Measurements from ENCODE around the gene LHX3. TPM values are rescaled to one million over a fixed set of nuclear protein-coding genes. Genes with fewer than 3 reads are reported as not detected.
"Not testable (repeated sequence)": the region's sequence is repeated elsewhere in the genome, so short reads cannot be mapped to it uniquely, and the experiment has no call there.

LHX3 gene
- total RNA-seq, 1 donor from 2014 or later, result not detected

GRCh38 chr9:136237486-136238341, 32.8 kb upstream of the LHX3 start:
- TF ChIP-seq CTCF (IDR thresholded peaks at IDR 0.05) (no peak), POLR2AphosphoS5 (IDR thresholded peaks at IDR 0.05; ENCODE audit: insufficient read depth in 1 of 2, low read depth in 1 of 2) (no peak), POLR2A (IDR thresholded peaks at IDR 0.05) (no peak)
- H3K9me3 ChIP-seq, result no peaks in the 10 kb centered on the region
- intact Hi-C loops (cut with DNase I), result no loop called here
- no peaks in the 10 kb centered on the region for H3K27me3 ChIP-seq
- H3K4me1 ChIP-seq, result no peaks in the 10 kb centered on the region
- no peak overlapping the region for H3K27ac ChIP-seq
- peaks cover 0 to 7% of the 10 kb centered on the region in 2 donors for H3K36me3 ChIP-seq
- DNase-seq (ENCODE audit: extremely low spot score in 2 of 2), result no peak
- H3K4me3 ChIP-seq, result no peak overlapping the region

GRCh38 chr9:136236471-136237410, 31.8 kb upstream of the LHX3 start:
- H3K9me3 ChIP-seq; H3K27me3 ChIP-seq; H3K4me1 ChIP-seq; H3K36me3 ChIP-seq; intact Hi-C loops (cut with DNase I); H3K27ac ChIP-seq; DNase-seq (ENCODE audit: extremely low spot score in 2 of 2); H3K4me3 ChIP-seq: not testable (repeated sequence)

- DNase-seq (ENCODE audit: extremely low spot score in 2 of 2), result no peak
- Histone ChIP-seq H3K27ac (no peak overlapping the region), H3K36me3 (peaks cover 0 to 7% of the 10 kb centered on the region in 2 donors), H3K4me1 (no peaks in the 10 kb centered on the region), H3K9me3 (no peaks in the 10 kb centered on the region), H3K4me3 (no peak overlapping the region), H3K27me3 (no peaks in the 10 kb centered on the region)
- TF ChIP-seq POLR2AphosphoS5 (IDR thresholded peaks at IDR 0.05; ENCODE audit: insufficient read depth in 1 of 2, low read depth in 1 of 2) (no peak), POLR2A (IDR thresholded peaks at IDR 0.05) (no peak), CTCF (IDR thresholded peaks at IDR 0.05) (no peak)
- intact Hi-C loops (cut with DNase I), result no loop called here
Measured at GRCh38 chr9:136235709-136236455, 31.0 kb upstream of the LHX3 start.

GRCh38 chr9:136235171-136235570, 30.2 kb upstream of the LHX3 start:
- TF ChIP-seq POLR2A (IDR thresholded peaks at IDR 0.05), result no peak
- TF ChIP-seq POLR2AphosphoS5 (IDR thresholded peaks at IDR 0.05; ENCODE audit: insufficient read depth in 1 of 2, low read depth in 1 of 2), result no peak
- TF ChIP-seq CTCF (IDR thresholded peaks at IDR 0.05), result no peak
- Histone ChIP-seq H3K27ac (no peak overlapping the region), H3K27me3 (no peaks in the 10 kb centered on the region), H3K9me3 (no peaks in the 10 kb centered on the region), H3K36me3 (peaks cover 0 to 7% of the 10 kb centered on the region in 2 donors), H3K4me3 (no peak overlapping the region), H3K4me1 (no peaks in the 10 kb centered on the region)
- DNase-seq (ENCODE audit: extremely low spot score in 2 of 2), result no peak
- intact Hi-C loops (cut with DNase I), result no loop called here

GRCh38 chr9:136234597-136234996, 29.7 kb upstream of the LHX3 start:
- intact Hi-C loops (cut with DNase I), result no loop called here
- Histone ChIP-seq H3K36me3 (peaks cover 0 to 7% of the 10 kb centered on the region in 2 donors), H3K4me3 (no peak overlapping the region), H3K27ac (no peak overlapping the region), H3K4me1 (no peaks in the 10 kb centered on the region), H3K9me3 (no peaks in the 10 kb centered on the region), H3K27me3 (no peaks in the 10 kb centered on the region)
- no peak for DNase-seq (ENCODE audit: extremely low spot score in 2 of 2)
- TF ChIP-seq POLR2A (IDR thresholded peaks at IDR 0.05), result no peak
- no peak for TF ChIP-seq CTCF (IDR thresholded peaks at IDR 0.05)
- no peak for TF ChIP-seq POLR2AphosphoS5 (IDR thresholded peaks at IDR 0.05; ENCODE audit: insufficient read depth in 1 of 2, low read depth in 1 of 2)
